GM21390 (cell line): ENCODE measurements around the gene GJB2.

Source experiments
- ATAC-seq: cut with Tn5 transposase; IDR thresholded peaks from one replicate; pipeline ENCODE4 v1.9.1; 2021; ENCODE audit not compliant: unreplicated experiment

GJB2 gene

GRCh38 chr13:20192836-20193161 is at the start of gene GJB2:
GJB2 (minus strand) TSS chr13:20192938; CDS start chr13:20189581, 3,357 bp downstream.
- no peak for ATAC-seq

- no peak for ATAC-seq
Measured at GRCh38 chr13:20241593-20241992, 48.9 kb upstream of the GJB2 start.

DNA sequence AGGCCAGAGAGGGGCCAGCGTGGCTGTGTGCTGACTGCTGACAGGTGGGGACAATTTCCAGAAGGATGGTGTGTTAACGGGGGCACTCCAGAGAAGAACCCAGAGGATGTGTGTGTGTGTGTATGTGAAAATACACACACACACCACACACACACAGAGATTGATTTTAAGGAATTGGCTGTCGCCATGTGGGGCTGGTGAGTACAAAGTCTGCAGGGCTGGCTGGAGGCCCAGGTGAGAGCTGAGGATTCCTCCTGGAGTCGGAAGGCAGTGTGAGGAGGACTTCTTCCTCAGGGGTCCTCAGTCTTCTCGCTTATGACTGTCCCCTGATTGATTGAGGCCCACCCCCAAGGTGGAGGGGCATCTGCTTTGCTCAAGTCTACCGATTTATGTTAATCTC is 47.0 kb upstream of the GJB2 start:
- ATAC-seq, result no peak

- no peak for ATAC-seq
Measured at GRCh38 chr13:20232556-20233277, 40.0 kb upstream of the GJB2 start.

- no peak for ATAC-seq
Measured at GRCh38 chr13:20231839-20232555, 39.3 kb upstream of the GJB2 start, which contains the start of gene GJB6. GJB6 (minus strand) TSS chr13:20232319; CDS start chr13:20223480, 8,839 bp downstream.

DNA sequence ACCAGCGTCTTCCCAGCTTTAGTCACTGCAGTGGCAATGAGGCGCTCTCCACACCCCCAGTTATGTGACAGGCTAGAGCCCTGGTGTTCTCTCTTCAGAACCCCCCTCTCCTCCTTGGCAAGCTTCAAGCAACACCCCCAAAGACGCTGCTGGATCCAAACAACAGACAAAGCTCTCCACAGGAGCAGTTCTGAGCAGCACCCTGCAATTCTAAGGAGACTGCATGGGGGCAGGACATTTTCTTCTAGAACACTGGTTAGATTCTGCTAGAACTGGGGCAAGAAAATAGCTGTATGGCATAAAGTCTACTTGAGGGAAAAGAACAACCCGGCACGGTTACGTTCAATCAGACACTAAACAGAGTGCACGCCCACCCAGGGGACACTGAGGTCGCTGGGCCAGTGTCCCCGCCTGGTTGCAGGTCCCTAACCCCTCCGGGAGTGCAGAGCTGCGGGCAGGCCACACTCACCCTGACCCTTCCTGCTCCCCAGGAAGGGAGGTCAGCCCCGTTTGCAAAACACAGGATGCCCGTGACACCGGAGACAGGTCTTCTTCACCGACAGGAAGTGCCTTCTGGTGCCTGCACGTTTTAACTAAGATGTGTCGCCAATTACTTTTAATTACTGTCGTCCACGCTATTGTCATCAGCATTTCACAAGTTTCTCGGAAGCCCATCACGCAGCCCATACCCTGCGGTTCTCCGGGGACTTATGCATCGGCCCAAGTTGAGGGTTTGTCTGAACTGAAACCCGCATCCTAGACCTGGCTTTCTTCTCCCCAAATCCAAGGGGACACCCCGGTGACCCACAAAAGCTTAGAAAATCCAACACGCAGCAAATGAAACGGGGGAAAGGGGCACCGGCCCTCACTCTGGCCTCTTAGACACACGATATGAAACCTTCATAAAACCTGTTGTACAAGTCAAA is 38.4 kb upstream of the GJB2 start:
- no peak for ATAC-seq

GRCh38 chr13:20227730-20228129 is 35.0 kb upstream of the GJB2 start:
- no peak for ATAC-seq

- ATAC-seq, result no peak
Measured at GRCh38 chr13:20227288-20227687, 34.5 kb upstream of the GJB2 start.

GRCh38 chr13:20222553-20222952 is 29.8 kb upstream of the GJB2 start:
- ATAC-seq, result no peak

DNA sequence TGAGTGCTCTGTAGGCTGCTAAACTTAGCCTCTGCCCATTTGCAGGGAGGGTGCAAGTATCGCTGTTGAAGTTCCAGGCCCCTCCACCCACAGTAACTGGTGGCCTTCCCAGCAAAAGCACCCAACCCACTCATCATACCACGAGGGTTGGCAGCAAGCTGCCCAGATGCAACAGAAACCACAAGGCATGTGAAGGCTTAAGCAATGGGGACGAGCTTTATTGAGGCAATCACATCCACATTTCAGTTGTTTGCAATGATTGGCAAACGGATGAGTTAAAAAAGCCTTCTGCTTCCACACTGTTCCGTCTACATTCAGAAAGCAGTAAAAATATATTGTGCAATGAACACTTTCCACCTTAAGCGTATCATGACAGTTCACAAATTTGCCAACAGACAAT is 29.0 kb upstream of the GJB2 start:
- no peak for ATAC-seq

DNA sequence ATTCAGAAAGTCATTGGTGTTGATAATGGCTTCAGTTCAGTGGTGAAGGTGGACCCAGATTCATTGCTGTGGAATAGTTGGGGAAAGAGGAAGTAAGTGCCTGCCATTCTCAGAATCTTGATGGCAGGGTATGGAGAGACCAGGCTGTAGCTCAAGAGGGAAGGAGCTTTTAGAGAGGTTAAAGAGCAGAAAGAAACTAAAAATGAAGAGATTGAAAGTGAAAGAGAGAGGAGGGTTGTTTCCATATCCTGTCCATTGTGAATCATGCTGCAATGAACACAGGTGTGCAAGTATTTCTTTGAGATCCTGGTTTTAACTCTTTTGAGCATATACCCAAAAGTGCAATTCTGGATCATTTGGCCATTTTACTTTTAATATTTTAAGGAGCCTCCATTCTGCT is 26.8 kb upstream of the GJB2 start:
- ATAC-seq, result peak; percentile 99

GRCh38 chr13:20217168-20217567 is 24.4 kb upstream of the GJB2 start:
- ATAC-seq, result no peak

DNA sequence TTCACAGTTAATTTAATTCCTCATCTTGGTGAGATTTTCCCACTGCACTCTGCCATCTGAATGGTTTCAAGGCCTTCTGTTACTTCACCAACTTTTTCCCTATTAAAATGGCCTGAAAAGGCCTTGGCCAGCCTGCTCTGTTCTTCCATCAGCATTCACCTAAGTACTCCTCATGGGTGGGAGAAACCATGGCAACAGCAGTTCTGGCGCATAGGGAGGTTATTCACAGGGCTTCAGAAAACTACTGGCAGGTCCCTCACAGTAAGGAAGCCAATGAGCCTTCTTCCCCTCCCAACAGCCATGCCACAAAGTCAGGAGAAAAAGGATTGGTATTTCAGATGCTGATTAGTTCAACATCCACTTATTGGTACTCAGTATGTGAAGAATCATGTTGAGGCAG is 17.2 kb upstream of the GJB2 start:
- ATAC-seq, result no peak

GRCh38 chr13:20206698-20207235 is 14.0 kb upstream of the GJB2 start:
- no peak for ATAC-seq

DNA sequence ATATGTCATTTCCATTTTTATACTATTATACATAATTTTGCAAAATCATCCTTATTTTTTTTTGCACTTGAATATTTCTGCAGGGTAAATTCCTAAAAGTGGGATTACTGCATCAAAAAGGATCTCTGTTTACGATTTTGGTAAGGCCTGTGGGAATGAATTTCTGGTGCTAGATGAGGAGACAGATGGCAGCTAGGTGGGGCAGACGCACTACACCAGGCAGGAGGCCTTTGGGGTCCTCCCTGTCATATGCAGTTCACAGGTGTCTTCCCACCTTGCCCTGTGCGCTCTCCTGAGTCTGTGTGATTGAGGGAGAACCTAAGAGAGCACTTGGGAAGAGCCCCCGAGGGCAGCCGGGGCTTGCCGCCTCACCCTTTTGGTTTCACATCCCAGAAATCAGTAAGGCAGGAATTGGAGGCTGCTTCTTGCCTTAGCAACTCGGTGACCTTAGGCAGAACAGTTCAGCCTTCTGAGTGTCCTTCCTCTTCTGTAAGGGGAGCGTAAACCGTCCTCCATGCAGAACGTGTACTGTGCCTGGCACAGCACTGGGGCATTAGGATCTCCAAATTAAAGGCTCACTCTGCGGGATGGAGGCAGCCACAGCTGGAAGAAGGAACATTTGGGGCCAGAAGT is 13.4 kb upstream of the GJB2 start:
- no peak for ATAC-seq

GRCh38 chr13:20198781-20199180 is 6.0 kb upstream of the GJB2 start:
- ATAC-seq, result no peak

DNA sequence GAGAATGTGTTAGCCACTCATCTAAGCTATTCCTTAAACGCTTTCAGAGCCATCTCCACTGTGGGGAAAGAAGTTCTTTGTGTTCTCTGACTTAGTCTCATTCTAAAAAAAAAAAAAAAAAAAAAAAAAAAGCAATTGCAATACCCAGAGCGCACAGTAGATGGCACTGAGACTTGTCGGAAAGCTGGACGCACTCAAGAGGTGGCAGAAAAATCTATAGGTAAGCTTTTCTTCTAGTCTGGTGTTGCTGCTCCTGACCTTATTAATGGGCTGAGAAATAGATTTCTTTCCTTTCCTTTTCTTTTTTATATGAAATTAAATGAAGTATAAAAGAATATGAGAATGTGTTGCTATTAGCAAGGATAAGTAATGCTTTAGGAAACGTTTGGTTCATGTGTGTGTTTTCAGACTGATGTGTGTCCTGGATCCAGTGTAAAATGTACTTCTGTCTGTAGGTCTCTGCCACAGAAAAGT is 4.7 kb upstream of the GJB2 start:
- no peak for ATAC-seq

- ATAC-seq, result no peak
Measured at GRCh38 chr13:20195801-20196200, 3.1 kb upstream of the GJB2 start.

DNA sequence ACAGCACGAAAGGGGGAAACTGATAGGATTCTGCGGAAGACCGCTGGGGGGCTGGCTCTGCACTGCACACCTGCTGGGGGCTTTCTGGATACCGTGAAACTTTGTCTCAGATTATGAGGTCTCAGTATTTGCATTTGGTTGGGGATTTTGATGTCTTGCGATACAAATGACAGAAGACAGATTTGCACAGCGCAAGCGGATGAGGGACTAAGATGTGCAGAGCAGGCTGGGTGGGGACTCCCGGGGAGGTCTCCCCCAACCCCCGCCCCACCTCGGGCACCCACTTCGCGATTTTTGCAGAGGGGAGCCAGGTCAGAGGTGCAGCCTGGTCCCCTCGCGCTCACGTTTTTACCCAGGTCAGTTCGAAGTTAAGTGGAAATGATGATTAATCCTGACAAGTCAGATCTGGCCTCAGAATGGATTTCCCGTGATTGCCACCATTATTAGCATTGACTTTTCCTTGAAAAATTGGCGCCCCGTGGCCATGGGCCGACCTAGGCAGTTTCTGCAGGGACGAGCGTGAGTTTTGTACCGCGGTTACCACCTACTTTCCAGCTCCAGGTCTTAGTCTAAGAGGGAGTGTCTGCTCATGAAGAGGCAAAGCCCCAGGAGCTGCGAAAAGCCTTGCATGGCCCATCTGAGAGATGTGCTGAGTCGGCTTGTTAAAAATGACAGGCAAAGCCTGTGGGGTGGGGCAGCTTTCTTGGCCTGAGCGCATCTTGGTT is 1.3 kb upstream of the GJB2 start:
- no peak for ATAC-seq
